GM21825 (cell line): Measurements from ENCODE around the gene BRIP1.
A peak's percentile ranks its signal among the peaks of the same experiment; 100 is the strongest.
"Not testable (repeated sequence)": the region's sequence is repeated elsewhere in the genome, so short reads cannot be mapped to it uniquely, and the experiment has no call there.

Experiments
- ATAC-seq: cut with Tn5 transposase; IDR thresholded peaks from one replicate; pipeline ENCODE4 v1.9.1; 2021; ENCODE audit warnings: mild to moderate bottlenecking, moderate library complexity; ENCODE audit not compliant: unreplicated experiment

The BRIP1 gene

GRCh38 chr17:61868074-61868473 is 4.7 kb upstream of the BRIP1 start:
- no peak for ATAC-seq

GRCh38 chr17:61867033-61867432 is 3.7 kb upstream of the BRIP1 start:
- no peak for ATAC-seq

- ATAC-seq = peak; percentile 4
These were observed 436 bp upstream of the BRIP1 start for GRCh38 chr17:61863801-61864126.

- ATAC-seq = no peak
These were observed 1.2 kb downstream of the BRIP1 start for GRCh38 chr17:61862105-61862574.

- not testable (repeated sequence) for ATAC-seq
These were observed 2.9 kb downstream of the BRIP1 start for GRCh38 chr17:61860397-61860796.

GRCh38 chr17:61856035-61856434 is 7.3 kb downstream of the BRIP1 start:
- no peak for ATAC-seq

- ATAC-seq = no peak
These were observed 10.5 kb downstream of the BRIP1 start for GRCh38 chr17:61852857-61853256.

GRCh38 chr17:61849674-61850073 is 13.7 kb downstream of the BRIP1 start:
- ATAC-seq = no peak

GRCh38 chr17:61848896-61849295 is 14.4 kb downstream of the BRIP1 start:
- ATAC-seq = no peak

- ATAC-seq = no peak
These were observed 15.1 kb downstream of the BRIP1 start for GRCh38 chr17:61848247-61848646.

- no peak for ATAC-seq
These were observed 15.7 kb downstream of the BRIP1 start for GRCh38 chr17:61847659-61848058.

GRCh38 chr17:61846761-61847375 is 16.5 kb downstream of the BRIP1 start:
- ATAC-seq = no peak

GRCh38 chr17:61846088-61846487 is 17.2 kb downstream of the BRIP1 start:
- ATAC-seq = no peak

GRCh38 chr17:61843435-61843834 is 19.9 kb downstream of the BRIP1 start:
- ATAC-seq = no peak

GRCh38 chr17:61842899-61843298 is 20.4 kb downstream of the BRIP1 start:
- ATAC-seq = no peak

GRCh38 chr17:61839300-61839786 is 24.0 kb downstream of the BRIP1 start:
- no peak for ATAC-seq

- ATAC-seq = no peak
These were observed 25.9 kb downstream of the BRIP1 start for GRCh38 chr17:61837175-61838051.

GRCh38 chr17:61836266-61837174 is 26.8 kb downstream of the BRIP1 start:
- ATAC-seq = no peak

- ATAC-seq = no peak
These were observed 27.7 kb downstream of the BRIP1 start for GRCh38 chr17:61835606-61836005.

- no peak for ATAC-seq
These were observed 28.7 kb downstream of the BRIP1 start for GRCh38 chr17:61834610-61835009.

GRCh38 chr17:61833536-61834193 is 29.7 kb downstream of the BRIP1 start:
- ATAC-seq = no peak
